ENCODE data around the gene AIPL1. TPM values are rescaled to one million over a fixed set of nuclear protein-coding genes. Genes with fewer than 3 reads are reported as not detected.
A peak's percentile ranks its signal among the peaks of the same experiment; 100 is the strongest.

AIPL1 gene
- total RNA-seq, 3 donors from 2014 or later = not detected

- DNase-seq (no peak), ATAC-seq (no peak)
- H3K36me3 Mint-ChIP-seq (ENCODE audit: insufficient read depth) = no peaks in the 10 kb centered on the region
- H3K4me3 Mint-ChIP-seq = no peak overlapping the region
- H3K4me1 Mint-ChIP-seq (ENCODE audit: low read depth) = peaks cover 2% of the 10 kb centered on the region
- no peaks in the 10 kb centered on the region for H3K27me3 Mint-ChIP-seq (ENCODE audit: low read depth)
- no peaks in the 10 kb centered on the region for H3K9me3 Mint-ChIP-seq
Measured at GRCh38 chr17:6472517-6472916, 37.6 kb upstream of the AIPL1 start.

- Mint-ChIP-seq H3K4me1 (ENCODE audit: low read depth) (peaks cover 2% of the 10 kb centered on the region), H3K4me3 (no peak overlapping the region), H3K9me3 (no peaks in the 10 kb centered on the region), H3K27me3 (ENCODE audit: low read depth) (no peaks in the 10 kb centered on the region), H3K36me3 (ENCODE audit: insufficient read depth) (no peaks in the 10 kb centered on the region)
- ATAC-seq (no peak), DNase-seq (no peak)
Measured at GRCh38 chr17:6471531-6472465, 36.9 kb upstream of the AIPL1 start.

GRCh38 chr17:6470751-6471521, 36.0 kb upstream of the AIPL1 start:
- H3K27me3 Mint-ChIP-seq (ENCODE audit: low read depth) = no peaks in the 10 kb centered on the region
- H3K4me3 Mint-ChIP-seq = no peak overlapping the region
- ATAC-seq (no peak), DNase-seq (no peak)
- no peaks in the 10 kb centered on the region for H3K9me3 Mint-ChIP-seq
- peaks cover 2% of the 10 kb centered on the region for H3K4me1 Mint-ChIP-seq (ENCODE audit: low read depth)
- H3K36me3 Mint-ChIP-seq (ENCODE audit: insufficient read depth) = no peaks in the 10 kb centered on the region

DNA sequence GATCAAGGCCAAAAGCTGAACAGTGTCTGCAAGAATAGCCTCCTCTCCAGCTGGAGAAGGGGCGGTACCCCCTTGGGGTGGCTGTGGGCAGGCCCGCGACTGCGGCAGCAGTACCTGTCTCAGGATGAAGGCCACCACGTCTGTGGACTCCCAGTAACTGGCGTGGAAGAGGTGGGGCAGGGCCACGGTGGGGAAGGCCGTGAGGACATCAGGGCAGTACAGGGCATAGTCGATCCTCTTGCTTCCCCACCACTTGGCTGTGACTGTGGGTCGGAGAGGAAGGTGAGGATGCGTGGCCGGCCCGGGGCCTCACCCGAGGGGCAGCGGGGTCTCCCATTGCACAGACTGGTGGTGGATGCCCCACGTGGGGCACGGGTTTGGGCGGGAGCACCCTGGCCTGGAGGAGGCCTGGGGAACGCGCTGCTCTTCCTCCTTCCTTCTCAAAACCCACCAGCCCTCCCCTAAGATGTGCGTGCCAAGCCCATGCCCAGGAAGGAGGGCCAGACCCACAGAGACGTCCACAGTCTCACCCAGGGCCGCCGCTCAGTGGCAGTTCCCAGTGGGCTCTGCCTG, 35.3 kb upstream of the AIPL1 start:
- H3K9me3 Mint-ChIP-seq = no peaks in the 10 kb centered on the region
- no peak for ATAC-seq

GRCh38 chr17:6468051-6468790, 33.3 kb upstream of the AIPL1 start:
- peaks cover 2% of the 10 kb centered on the region for H3K4me1 Mint-ChIP-seq (ENCODE audit: low read depth)
- DNase-seq = no peak
- peaks cover 2% of the 10 kb centered on the region for H3K27me3 Mint-ChIP-seq (ENCODE audit: low read depth)
- no peaks in the 10 kb centered on the region for H3K36me3 Mint-ChIP-seq (ENCODE audit: insufficient read depth)
- no peak for ATAC-seq
- no peak overlapping the region for H3K4me3 Mint-ChIP-seq
- H3K9me3 Mint-ChIP-seq = no peaks in the 10 kb centered on the region

More for the DNA sequence above, 35.3 kb upstream of the AIPL1 start:
- Mint-ChIP-seq H3K27me3 (ENCODE audit: low read depth) (peaks cover 2% of the 10 kb centered on the region), H3K36me3 (ENCODE audit: insufficient read depth) (no peaks in the 10 kb centered on the region), H3K4me1 (ENCODE audit: low read depth) (peaks cover 2% of the 10 kb centered on the region), H3K4me3 (no peak overlapping the region)
- DNase-seq = no peak

DNA sequence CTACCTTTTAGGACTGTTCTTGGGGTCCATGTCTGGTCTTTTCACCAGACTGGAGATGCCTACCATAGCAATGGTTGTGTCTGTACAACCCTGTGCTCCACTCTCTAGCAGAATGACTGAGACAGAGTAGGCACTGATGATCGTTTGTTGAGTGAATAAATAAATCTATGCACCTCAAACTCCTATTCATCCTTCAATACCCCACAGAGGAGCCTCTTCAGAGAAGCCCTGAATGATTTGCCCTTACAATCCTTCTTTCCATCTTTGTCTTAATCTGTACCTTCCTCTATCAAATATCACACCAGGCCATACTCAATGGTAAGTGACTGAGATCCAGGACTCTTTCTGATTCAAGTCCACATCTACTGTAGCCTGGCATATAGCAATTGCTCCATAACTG, 32.6 kb upstream of the AIPL1 start:
- Mint-ChIP-seq H3K9me3 (no peaks in the 10 kb centered on the region), H3K27me3 (ENCODE audit: low read depth) (peaks cover 2% of the 10 kb centered on the region), H3K36me3 (ENCODE audit: insufficient read depth) (no peaks in the 10 kb centered on the region), H3K4me3 (no peak overlapping the region), H3K4me1 (ENCODE audit: low read depth) (no peaks in the 10 kb centered on the region)
- ATAC-seq (no peak), DNase-seq (no peak)

- ATAC-seq = no peak
- H3K36me3 Mint-ChIP-seq (ENCODE audit: insufficient read depth) = no peaks in the 10 kb centered on the region
- H3K27me3 Mint-ChIP-seq (ENCODE audit: low read depth) = peaks cover 2% of the 10 kb centered on the region
Measured at GRCh38 chr17:6465206-6466003, 30.5 kb upstream of the AIPL1 start.

GRCh38 chr17:6464446-6465041, 29.6 kb upstream of the AIPL1 start:
- ATAC-seq = no peak
- H3K4me1 Mint-ChIP-seq (ENCODE audit: low read depth) = peaks cover 3% of the 10 kb centered on the region
- no peak overlapping the region for H3K4me3 Mint-ChIP-seq
- no peaks in the 10 kb centered on the region for H3K9me3 Mint-ChIP-seq
- no peak for DNase-seq
- no peaks in the 10 kb centered on the region for H3K36me3 Mint-ChIP-seq (ENCODE audit: insufficient read depth)
- H3K27me3 Mint-ChIP-seq (ENCODE audit: low read depth) = peaks cover 2% of the 10 kb centered on the region

More at GRCh38 chr17:6465206-6466003, 30.5 kb upstream of the AIPL1 start:
- Mint-ChIP-seq H3K4me3 (no peak overlapping the region), H3K9me3 (no peaks in the 10 kb centered on the region), H3K4me1 (ENCODE audit: low read depth) (peaks cover 3% of the 10 kb centered on the region)
- no peak for DNase-seq

- Mint-ChIP-seq H3K27me3 (ENCODE audit: low read depth) (peaks cover 2% of the 10 kb centered on the region), H3K4me1 (ENCODE audit: low read depth) (peaks cover 3% of the 10 kb centered on the region), H3K4me3 (no peak overlapping the region), H3K36me3 (ENCODE audit: insufficient read depth) (no peaks in the 10 kb centered on the region), H3K9me3 (no peaks in the 10 kb centered on the region)
- DNase-seq (no peak), ATAC-seq (no peak)
Measured at GRCh38 chr17:6463616-6464445, 28.9 kb upstream of the AIPL1 start.

DNA sequence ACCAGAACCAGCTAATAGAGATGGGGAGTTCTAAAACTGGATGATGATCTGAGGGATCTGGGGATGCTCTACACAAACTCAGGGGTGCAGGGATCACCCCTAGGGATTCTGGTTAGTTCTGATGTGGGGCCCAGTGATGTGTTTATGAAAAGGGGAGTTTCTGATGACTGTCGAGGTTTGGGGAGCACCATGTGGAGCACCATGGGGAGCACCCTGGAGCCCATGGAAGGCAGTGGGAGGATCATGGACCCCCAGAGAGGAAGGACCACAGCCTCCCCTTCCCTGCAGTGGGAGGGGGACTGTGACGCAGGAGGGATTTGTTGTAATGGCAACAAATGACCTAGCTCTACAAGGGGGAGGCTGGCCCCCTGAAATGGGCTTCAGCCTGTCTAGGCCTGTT, 27.8 kb upstream of the AIPL1 start:
- DNase-seq (no peak), ATAC-seq (no peak)
- Mint-ChIP-seq H3K36me3 (ENCODE audit: insufficient read depth) (no peaks in the 10 kb centered on the region), H3K27me3 (ENCODE audit: low read depth) (peaks cover 2% of the 10 kb centered on the region), H3K4me3 (no peak overlapping the region), H3K9me3 (no peaks in the 10 kb centered on the region), H3K4me1 (ENCODE audit: low read depth) (peaks cover 3% of the 10 kb centered on the region)

GRCh38 chr17:6461792-6462524, 27.0 kb upstream of the AIPL1 start:
- Mint-ChIP-seq H3K9me3 (no peaks in the 10 kb centered on the region), H3K4me3 (no peak overlapping the region), H3K36me3 (ENCODE audit: insufficient read depth) (no peaks in the 10 kb centered on the region), H3K4me1 (ENCODE audit: low read depth) (peaks cover 6% of the 10 kb centered on the region), H3K27me3 (ENCODE audit: low read depth) (peaks cover 2% of the 10 kb centered on the region)
- ATAC-seq (peak; percentile 47 to 63), DNase-seq (no peak)

DNA sequence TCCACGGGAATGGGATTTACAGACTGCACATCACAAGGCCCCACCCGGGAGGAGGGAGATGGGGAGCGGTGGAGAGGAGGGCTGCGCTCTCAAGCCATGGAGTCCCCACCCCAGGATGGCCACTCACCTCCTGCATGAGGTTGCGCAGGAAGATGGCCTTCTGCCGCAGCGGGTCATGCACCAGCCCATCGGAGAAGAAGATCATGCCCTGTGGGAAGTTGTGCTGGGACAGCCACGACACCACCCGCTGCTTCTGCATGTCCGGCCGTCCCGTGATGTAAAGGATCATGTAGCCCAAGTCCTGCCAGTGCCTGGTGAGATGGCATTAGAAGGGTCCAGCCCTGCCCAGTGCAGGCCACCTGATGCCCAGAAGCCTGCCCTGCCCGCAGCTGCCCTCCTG, 26.3 kb upstream of the AIPL1 start:
- DNase-seq (no peak), ATAC-seq (no peak)
- H3K4me3 Mint-ChIP-seq = no peak overlapping the region
- no peaks in the 10 kb centered on the region for H3K9me3 Mint-ChIP-seq
- H3K36me3 Mint-ChIP-seq (ENCODE audit: insufficient read depth) = no peaks in the 10 kb centered on the region
- H3K27me3 Mint-ChIP-seq (ENCODE audit: low read depth) = peaks cover 2% of the 10 kb centered on the region
- peaks cover 10% of the 10 kb centered on the region for H3K4me1 Mint-ChIP-seq (ENCODE audit: low read depth)

Data from activated T-cell treated with anti-CD3 and anti-CD28 coated beads, Interleukin-2, amount 50 U/mL, for 4 hours (primary cell).